K562 (cell line): ENCODE measurements around the gene ATP5F1D. TPM values are rescaled to one million over a fixed set of nuclear protein-coding genes. Genes with fewer than 3 reads are reported as not detected.

Source experiments
- E2F4 ChIP-seq: sonication (generic); formaldehyde crosslinking; IDR thresholded peaks from 2 replicates; pipeline ENCODE4 v1.8.0; 2022; ENCODE audit warnings: mild to moderate bottlenecking, low read depth, missing genetic modification reagents
- ETV6 ChIP-seq, 3 experiments: fragments of 150-350 bp in 1 of 3; sonication (generic) in 1 of 3; formaldehyde crosslinking in 1 of 3; IDR thresholded peaks; 2 replicates each; pipeline versions ENCODE4 v1.6.1 to v1.8.0; 2014 to 2022; ENCODE audit warnings: borderline replicate concordance in 2 of 3, low read depth in 2 of 3, antibody characterized with exemption in 1 of 3, low read length in 1 of 3, mild to moderate bottlenecking in 1 of 3, missing genetic modification reagents in 1 of 3
- FOXA1 ChIP-seq: fragments of 450-650 bp; IDR thresholded peaks from 2 replicates; pipeline ENCODE4 v1.6.1; 2016; ENCODE audit warnings: mild to moderate bottlenecking, borderline replicate concordance
- L3MBTL2 ChIP-seq: fragments of 450-650 bp; IDR thresholded peaks from 2 replicates; pipeline ENCODE4 v1.6.1; 2016; ENCODE audit warnings: mild to moderate bottlenecking, moderate library complexity
- POLR2AphosphoS2 ChIP-seq: IDR thresholded peaks from 2 replicates; pipeline ENCODE4 v1.6.1; 2012; ENCODE audit warnings: low read length, improper control_type of control experiment
- SMAD2 ChIP-seq: fragments of 150-350 bp; IDR thresholded peaks from 2 replicates; pipeline ENCODE4 v1.6.1; 2014; ENCODE audit warnings: low read depth, mild to moderate bottlenecking, low read length
- THRB ChIP-seq: fragments of 450-650 bp; formaldehyde crosslinking; conservative IDR thresholded peaks from 2 replicates; pipeline ENCODE4 v1.4.0; 2022; ENCODE audit warnings: mild to moderate bottlenecking, missing genetic modification characterization
- ZBTB2 ChIP-seq: fragments of 450-650 bp; IDR thresholded peaks from 2 replicates; pipeline ENCODE4 v1.6.1; 2016; ENCODE audit warnings: antibody characterized with exemption
- ZFP30 ChIP-seq: fragments of 250-450 bp; sonication (Bioruptor Pico); IDR thresholded peaks from 2 replicates; pipeline ENCODE4 v1.8.0; 2022; ENCODE audit warnings: moderate library complexity, mild to moderate bottlenecking, inconsistent platforms, borderline replicate concordance
- ZNF444 ChIP-seq: fragments of 250-450 bp; sonication (Bioruptor Pico); IDR thresholded peaks from 2 replicates; pipeline ENCODE4 v1.4.0; 2020; ENCODE audit warnings: mild to moderate bottlenecking, moderate library complexity
- ZNF592 ChIP-seq: fragments of 450-650 bp; IDR thresholded peaks from 2 replicates; pipeline ENCODE4 v1.6.1; 2017; ENCODE audit warnings: antibody characterized with exemption, mild to moderate bottlenecking
- ZNF609 ChIP-seq: sonication (generic); formaldehyde crosslinking; IDR thresholded peaks from 2 replicates; pipeline ENCODE4 v1.8.1; 2023; ENCODE audit warnings: missing genetic modification reagents, mild to moderate bottlenecking, borderline replicate concordance
- polyA plus RNA-seq, 8 experiments: library from polyadenylated mRNA; depleted of rRNA in 4 of 8; stranded (reverse) in 5 of 8; unstranded in 3 of 8; fragments of >200 nt; fragmentation: Nextera tagmentation in 2 of 8; fragmentation: Illumina TruSeq in 1 of 8; extraction: Ambion mirVana in 2 of 8; extraction: Trizol in 1 of 8; gene quantifications; 2 replicates each; pipeline versions ENCODE4 v1.2.1 to v1.2.3, GENCODE V29; 2011 to 2014; ENCODE audit warnings: inconsistent platforms in 1 of 8, missing spikeins in 1 of 8
- total RNA-seq, 7 experiments: library from RNA; depleted of rRNA in 6 of 7; stranded (reverse); fragments of >200 nt in 6 of 7; fragmentation: Illumina TruSeq in 2 of 7; extraction: Trizol in 2 of 7; gene quantifications; 2 replicates each; pipeline versions ENCODE4 v1.2.1 to v1.2.3, GENCODE V29; 2011 to 2021; ENCODE audit warnings: low replicate concordance in 1 of 7

Gene ATP5F1D
- total and polyA plus RNA-seq, 9 of the 15 experiments (the other 6 are each of a cell fraction or from before 2014, with no cell fraction given): 3.9 to 409 (median 36.8) TPM

- TF ChIP-seq ZNF609 (CRISPR knock-in tag) (no peak), ZBTB2 (no peak), POLR2AphosphoS2 (peak; percentile 4; the same call in 1 of the 2 replicates), E2F4 (no peak), ZFP30 (CRISPR knock-in tag) (no peak), THRB (CRISPR knock-in tag) (peak; percentile 5), ETV6 (IDR thresholded peaks at IDR 0.05; ENCODE audit: borderline replicate concordance in 1 of 2, low read depth in 2 of 2, low read length in 1 of 2) (no peak), ETV6 (CRISPR knock-in tag; IDR thresholded peaks at IDR 0.05; ENCODE audit: borderline replicate concordance) (no peak), ZNF592 (peak; percentile 28; the same call in 1 of the 2 replicates), SMAD2 (no peak), FOXA1 (no peak), ZNF444 (CRISPR knock-in tag) (no peak), L3MBTL2 (peak; percentile 42; the same call in 1 of the 2 replicates)
Measured at GRCh38 chr19:1273263-1274041, 31.9 kb downstream of the ATP5F1D start (continued).
